HG03521 (cell line): ENCODE measurements around the gene PNPO.
"Not testable (repeated sequence)": the region's sequence is repeated elsewhere in the genome, so short reads cannot be mapped to it uniquely, and the experiment has no call there.

Experiments
- ATAC-seq: cut with Tn5 transposase; IDR thresholded peaks from one replicate; pipeline ENCODE4 v1.9.1; 2021; ENCODE audit warnings: mild to moderate bottlenecking, moderate library complexity; ENCODE audit not compliant: unreplicated experiment

PNPO gene

DNA sequence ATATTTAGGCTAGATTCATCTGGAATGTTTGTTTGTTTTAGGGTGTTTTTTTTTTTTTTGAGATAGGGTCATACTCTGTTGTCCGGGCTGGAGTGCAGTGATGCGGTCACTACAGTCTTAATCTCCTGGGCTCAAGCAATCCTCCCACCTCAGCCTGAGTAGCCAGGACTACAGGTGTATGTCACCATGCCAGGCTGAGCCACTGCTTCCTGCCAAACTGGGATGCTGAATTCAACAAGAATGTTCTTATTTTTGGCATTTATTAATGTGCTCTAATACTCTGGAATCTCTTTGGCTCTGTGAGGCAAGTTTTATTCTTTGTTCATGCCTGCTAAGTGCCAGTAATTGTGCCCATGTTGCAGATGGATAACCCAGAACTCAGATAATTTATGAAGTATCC lies 23.8 kb upstream of the PNPO start:
- ATAC-seq = no peak

GRCh38 chr17:47918006-47918405 lies 23.4 kb upstream of the PNPO start:
- no peak for ATAC-seq

GRCh38 chr17:47918991-47919390 lies 22.4 kb upstream of the PNPO start:
- no peak for ATAC-seq

GRCh38 chr17:47919889-47920288 lies 21.5 kb upstream of the PNPO start:
- ATAC-seq = not testable (repeated sequence)

DNA sequence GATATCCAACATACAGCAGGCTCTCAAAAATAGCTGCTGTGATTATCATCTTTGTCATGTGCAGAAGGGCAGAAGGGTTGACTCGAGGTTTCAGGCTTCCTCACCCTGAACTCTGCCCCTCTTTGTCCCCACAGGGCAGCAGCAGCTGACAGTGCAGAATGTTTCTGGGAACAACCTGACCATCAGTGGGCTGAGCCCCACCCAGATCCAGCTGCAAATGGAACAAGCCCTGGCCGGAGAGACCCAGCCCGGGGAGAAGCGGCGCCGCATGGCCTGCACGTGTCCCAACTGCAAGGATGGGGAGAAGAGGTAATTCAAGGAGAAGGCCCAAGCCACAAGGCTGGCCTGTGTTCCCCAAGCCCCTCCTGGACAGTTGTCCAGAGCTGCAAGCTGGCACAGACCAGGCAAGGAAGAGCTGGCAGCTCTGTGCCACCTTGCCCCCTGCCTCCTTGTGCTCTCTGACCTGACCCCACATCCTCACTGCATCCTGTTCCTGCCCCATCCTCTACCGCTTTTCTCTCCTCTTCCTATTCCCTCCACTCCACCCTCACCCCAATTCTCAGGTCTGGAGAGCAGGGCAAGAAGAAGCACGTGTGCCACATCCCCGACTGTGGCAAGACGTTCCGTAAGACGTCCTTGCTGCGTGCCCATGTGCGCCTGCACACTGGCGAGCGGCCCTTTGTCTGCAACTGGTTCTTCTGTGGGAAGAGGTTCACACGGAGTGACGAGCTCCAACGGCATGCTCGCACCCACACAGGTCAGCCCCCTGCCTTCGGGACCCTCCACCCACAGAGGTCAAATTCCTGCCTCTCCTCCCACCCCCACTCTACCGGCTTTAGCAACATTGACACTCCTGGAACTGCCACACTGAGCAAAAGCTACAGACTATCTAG lies 16.3 kb upstream of the PNPO start:
- ATAC-seq = no peak

DNA sequence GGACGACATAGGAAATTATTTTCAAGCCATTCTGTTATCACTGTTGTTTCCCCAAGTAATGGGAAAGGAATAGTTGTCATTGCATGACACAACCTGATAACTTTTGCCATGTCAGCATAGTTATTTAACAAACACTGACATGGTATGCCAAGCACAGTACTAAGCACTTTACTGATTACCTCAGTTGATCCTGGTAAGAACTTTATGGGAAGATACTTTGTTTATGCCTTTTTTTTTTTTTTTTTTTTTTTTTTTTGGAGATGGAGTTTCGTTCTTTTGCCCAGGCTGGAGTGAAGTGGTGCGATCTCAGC lies 15.7 kb upstream of the PNPO start:
- ATAC-seq = no peak

DNA sequence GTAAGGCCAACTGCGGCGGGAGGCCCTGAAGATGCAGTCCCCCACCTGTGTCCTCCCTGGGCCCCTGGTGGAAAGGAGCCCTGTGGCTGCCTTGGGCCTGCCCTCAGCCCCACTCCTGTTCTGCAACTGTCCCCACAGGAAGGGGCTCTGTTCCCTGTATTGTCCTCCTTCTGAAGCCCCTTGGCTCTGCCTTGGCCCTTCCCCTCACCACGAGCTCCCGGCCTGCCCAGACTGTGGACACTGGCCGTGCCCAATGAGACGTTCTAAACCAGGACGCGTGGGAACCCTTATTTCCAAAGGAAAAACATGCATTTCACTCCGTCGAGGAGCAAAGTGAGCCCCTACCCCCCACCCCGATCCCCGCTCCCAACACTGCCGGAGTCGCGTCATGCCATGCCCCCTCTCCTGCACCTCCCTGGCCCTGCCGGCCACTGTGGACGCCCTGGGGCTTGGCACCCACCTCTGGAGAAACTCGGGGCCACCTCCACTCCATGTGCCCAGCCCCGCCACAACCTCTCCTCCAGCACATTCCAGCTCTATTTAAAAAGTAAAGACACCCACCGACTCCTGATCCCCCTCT lies 13.5 kb upstream of the PNPO start:
- ATAC-seq = no peak

DNA sequence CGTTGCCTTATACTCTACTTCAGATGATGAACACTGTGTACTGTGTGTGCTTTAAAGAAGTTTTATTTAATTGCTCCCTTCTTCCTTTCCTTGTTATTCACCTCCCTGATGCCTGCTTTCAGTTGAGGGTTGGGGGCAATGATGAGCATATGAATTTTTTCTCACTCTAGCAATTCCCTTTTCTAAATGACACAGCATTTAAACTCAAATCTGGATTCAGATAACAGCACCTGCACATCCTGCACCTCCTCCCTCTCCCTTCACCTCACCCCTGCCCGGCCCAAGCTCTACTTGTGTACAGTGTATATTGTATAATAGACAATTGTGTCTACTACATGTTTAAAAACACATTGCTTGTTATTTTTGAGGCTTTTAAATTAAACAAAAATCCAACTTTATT lies 13.0 kb upstream of the PNPO start:
- ATAC-seq = no peak

- no peak for ATAC-seq
These were observed 12.0 kb upstream of the PNPO start for GRCh38 chr17:47929218-47930000.

DNA sequence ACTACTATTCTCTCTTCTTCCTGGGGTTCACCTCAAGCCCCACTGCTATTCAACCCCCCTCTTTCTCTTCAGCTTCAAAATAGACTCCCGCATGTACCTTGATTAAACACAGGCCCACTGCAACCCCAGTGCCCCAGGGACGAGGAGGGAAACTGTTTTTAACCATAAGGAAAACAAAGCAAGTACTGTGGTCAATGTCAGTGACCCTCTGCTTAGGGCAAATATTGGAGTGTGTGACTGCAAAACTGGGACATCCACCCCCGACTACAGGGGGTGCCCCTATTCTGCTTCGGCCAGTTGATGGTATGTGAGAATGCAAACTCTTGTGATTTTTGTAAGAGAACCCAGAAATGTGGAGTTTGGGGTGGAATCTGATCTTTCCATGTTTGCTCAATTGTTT lies 9.5 kb upstream of the PNPO start:
- ATAC-seq = no peak

- ATAC-seq = no peak
These were observed 6.5 kb upstream of the PNPO start for GRCh38 chr17:47934856-47935255.

- not testable (repeated sequence) for ATAC-seq
These were observed 5.9 kb upstream of the PNPO start for GRCh38 chr17:47935468-47935867.

DNA sequence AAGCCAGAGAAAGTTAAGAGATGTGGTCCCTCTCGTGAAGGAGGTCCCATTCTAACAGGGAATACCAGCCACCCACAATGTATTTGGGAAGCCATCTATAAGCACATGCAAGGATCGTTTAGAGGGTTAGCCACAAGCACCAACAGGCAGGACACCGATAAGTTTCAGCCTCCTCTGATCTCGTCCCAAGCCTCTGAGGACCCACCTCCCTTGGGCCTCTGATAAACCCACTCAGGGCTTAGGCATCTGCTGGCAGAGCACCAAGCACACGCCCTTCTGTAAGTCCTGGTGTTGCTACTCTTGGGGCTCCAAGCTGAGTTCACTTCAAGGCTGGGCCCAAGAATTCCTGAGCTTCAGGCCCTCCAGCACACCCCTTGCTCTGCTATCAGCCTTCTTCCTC lies 5.4 kb upstream of the PNPO start:
- ATAC-seq = no peak

DNA sequence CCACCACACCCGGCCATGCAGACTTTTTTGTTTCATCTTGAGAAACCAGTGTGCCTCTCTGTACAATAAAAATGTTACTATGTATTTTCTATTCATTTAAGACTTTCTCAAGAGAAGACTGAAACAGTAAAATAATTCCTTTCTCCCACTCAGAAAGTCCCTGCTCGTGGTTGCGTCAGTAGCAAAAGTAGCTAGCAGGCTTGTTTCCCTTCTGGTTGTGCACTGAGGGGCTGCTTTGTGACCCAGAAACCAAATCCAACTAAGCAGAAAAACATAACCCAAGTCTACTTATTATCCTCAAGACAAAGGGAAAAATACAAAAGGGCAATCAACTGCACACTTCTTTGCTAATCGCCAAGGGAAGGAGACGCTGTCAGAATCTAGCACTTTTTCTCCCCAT lies 3.4 kb upstream of the PNPO start:
- no peak for ATAC-seq

DNA sequence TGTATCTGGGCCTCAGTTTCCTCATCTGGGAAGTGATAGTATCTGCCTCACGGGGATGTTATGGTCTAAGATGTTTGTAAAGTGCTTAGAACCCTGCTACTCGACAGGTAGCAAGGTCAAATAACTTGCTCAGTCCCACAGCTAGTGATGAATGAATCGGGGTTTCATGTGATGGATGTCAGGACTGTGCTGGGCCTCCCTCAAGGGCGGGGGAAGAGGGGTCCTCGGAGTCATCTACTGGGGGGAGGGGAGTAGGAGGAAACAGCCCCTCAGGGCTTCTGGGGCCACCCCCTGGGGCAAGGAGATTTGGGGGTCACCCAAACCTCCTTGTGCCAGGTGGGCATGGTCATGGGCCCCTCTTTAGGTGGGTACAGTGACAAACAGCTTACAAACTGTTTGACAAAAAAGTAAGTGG lies 732 bp downstream of the PNPO start:
- ATAC-seq = no peak

DNA sequence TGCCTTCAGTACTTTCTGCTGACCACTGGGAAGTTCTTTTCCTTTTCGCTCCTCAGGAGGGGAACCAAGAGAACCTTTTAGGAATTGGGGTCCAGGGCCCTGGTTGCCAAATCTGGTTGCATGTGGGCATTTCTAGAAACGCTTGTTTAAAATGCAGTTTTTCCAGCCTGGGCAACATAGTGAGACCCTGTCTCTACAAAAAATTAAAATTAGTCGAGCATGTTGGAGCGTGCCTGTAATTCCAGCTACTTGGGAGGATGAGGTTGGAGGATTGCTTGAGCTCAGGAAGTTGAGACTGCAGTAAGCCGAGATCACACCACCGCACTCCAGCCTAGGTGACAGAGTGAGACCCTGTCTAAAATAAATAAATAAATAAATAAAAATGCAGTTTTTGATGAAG lies 1.2 kb downstream of the PNPO start:
- no peak for ATAC-seq

GRCh38 chr17:47945080-47945479 lies 3.7 kb downstream of the PNPO start:
- ATAC-seq = no peak

DNA sequence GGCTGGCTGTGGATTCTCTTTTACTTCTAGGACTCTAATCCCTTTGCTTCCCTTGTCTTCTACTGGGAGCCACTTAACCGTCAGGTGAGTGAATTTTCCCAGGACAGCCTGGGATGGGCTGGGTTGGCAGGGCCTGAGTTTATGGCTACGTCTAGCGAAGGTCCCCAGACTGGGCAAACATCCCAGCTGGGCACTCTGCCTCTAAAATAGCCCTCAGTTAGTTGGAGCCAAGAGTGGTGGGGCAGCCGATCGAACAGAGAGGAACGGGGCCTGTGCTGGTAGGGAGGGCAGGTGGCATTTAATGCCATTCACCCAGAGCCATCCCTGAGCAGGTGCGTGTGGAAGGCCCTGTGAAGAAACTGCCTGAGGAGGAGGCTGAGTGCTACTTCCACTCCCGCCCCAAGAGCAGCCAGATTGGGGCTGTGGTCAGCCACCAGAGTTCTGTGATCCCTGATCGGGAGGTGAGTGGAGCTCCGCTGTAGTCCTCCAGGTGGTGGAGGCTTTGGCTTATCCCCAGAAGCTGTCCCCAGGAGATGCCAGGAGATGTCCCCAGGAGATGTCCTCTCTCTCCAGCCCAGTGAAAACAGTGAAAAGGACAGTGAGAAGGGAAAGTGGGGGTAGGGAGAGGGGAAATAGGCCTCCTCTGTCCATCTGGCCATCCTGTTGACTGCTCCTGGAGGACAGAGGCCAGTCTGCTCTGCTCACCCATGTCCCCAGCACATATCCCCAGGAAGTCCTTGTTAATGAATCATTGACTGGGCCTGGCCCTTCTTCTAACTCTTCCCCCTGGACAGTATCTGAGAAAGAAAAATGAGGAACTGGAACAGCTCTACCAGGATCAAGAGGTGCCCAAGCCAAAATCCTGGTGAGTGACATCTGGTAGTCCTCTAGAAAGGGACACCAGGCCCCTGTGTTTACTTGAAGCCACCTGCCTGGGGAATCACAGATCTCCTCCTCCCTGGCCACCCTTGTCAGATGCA lies 4.4 kb downstream of the PNPO start:
- no peak for ATAC-seq

DNA sequence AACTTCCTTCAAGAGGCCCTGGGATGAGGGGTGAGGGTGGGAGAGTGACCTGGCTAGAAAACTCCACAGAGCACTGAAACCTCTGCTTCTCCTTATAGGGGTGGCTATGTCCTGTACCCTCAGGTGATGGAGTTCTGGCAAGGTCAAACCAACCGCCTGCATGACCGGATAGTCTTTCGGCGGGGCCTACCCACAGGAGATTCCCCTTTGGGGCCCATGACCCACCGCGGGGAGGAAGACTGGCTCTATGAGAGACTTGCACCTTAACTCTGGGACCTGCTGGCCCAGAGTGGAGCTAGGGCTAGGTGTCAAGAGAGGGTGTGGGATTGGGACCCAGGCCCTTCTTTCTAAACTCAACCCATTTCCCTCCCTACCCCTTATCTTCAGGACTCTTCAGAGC lies 5.1 kb downstream of the PNPO start:
- ATAC-seq = no peak

DNA sequence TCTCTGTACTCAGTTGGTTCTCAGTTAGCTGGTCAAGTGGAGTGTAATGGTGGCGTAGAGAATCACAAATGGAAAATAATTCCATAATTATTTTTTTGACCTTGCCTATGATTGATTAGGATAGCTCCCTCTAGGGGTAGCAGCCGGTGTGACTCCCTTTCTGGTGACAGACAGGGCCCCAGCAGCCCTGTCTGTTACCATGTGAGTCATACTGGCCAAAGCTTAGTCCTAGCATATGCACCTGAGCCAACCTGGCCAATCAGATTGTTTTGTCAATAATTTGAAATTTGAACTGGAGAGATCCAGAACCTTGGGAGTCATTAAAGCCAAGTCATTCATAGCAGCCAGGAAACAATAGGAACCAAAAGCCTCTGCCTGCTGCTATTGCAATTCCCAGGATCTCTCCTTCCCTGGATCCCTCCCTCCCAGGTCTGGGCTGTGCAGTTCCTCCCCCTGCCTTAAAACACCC lies 5.6 kb downstream of the PNPO start:
- peak; percentile 70 for ATAC-seq
